C4-2B (cell line): ENCODE results near the gene AUP1.

ENCODE experiments used
- CTCF ChIP-seq: fragments of 450-650 bp; conservative IDR thresholded peaks from 2 replicates; pipeline ENCODE4 v1.5.1; 2017; ENCODE audit warnings: mild to moderate bottlenecking
- ZFX ChIP-seq: fragments of 450-650 bp; IDR thresholded peaks from 2 replicates; pipeline ENCODE4 v1.6.1; 2017

GRCh38 chr2:74525717-74526648 lies 3.5 kb downstream of the AUP1 start, which contains the start of gene DQX1:
- TF ChIP-seq CTCF (no peak), ZFX (no peak)
